HFFc6 (cell line): ENCODE results near the gene SPATA2. TPM values are rescaled to one million over a fixed set of nuclear protein-coding genes. Genes with fewer than 3 reads are reported as not detected.

ENCODE experiments used
- DNase-seq: peaks from one replicate; pipeline ENCODE4 v3.0.0-alpha.2; 2018
- H3K27ac Mint-ChIP-seq: 2 replicates; pipeline ENCODE4 v1.8.0; 2020; ENCODE audit warnings: mild to moderate bottlenecking, mixed read lengths
- H3K27me3 Mint-ChIP-seq: 2 replicates; pipeline ENCODE4 v1.8.0; 2021; ENCODE audit warnings: mild to moderate bottlenecking, moderate library complexity, mixed read lengths; ENCODE audit not compliant: insufficient read depth
- H3K36me3 Mint-ChIP-seq: 2 replicates; pipeline ENCODE4 v1.8.0; 2021; ENCODE audit warnings: low read depth, mixed read lengths
- H3K4me1 Mint-ChIP-seq: 2 replicates; pipeline ENCODE4 v1.8.0; 2020; ENCODE audit warnings: low read depth, mixed read lengths
- H3K4me3 Mint-ChIP-seq: 2 replicates; pipeline ENCODE4 v1.8.0; 2020; ENCODE audit warnings: mild to moderate bottlenecking, moderate library complexity, mixed read lengths
- H3K9me3 Mint-ChIP-seq: 2 replicates; pipeline ENCODE4 v1.8.0; 2020; ENCODE audit warnings: mild to moderate bottlenecking, mixed read lengths
- total RNA-seq, 6 experiments: library from RNA; stranded (reverse); fragmentation: NEBNext Ultra II Directional; extraction: Animal tissue kit (Norgen Biotek cat#: 25700); gene quantifications; 2 replicates in 1 of 6; 3 replicates in 5 of 6; pipeline ENCODE4 v1.2.3, GENCODE V29; 2021
- TF ChIP-seq, protein P1 (sequence below): fragments of 200-600 bp; sonication (generic); IDR thresholded peaks from 2 replicates; pipeline ENCODE4 v1.5.0; 2021; ENCODE audit warnings: antibody characterized with exemption, mild to moderate bottlenecking

Gene SPATA2
- total RNA-seq, 6 experiments from 2014 or later = 6.9 to 8.0 (median 7.2) TPM

DNA sequence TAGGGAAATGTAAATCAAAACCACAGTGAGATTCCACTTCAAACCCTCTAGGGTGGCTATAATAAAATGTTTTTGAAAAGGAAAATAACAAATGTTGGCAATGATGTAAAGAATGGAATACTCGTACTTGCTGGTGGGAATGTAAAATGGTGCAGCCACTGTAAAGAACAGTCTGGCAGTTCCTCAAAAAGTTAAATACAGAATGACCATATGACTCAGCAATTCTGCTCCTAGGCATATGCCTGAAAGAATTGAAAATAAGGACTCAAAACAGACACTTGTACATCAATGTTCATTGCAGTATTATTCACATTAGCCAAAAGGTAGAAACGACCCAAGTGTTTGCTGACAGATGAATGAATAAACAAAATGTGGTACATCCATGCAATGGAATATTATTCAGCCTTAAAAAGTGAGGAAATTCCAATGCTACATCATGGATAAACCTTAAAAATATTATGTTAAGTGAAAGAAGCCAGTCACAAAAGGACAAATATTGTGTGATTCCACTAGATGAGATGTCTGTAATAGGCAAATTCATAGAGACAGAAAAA, 10.6 kb upstream of the SPATA2 start:
- no peaks in the 10 kb centered on the region; the same call in 1 of the 2 replicates for H3K36me3 Mint-ChIP-seq
- no peak overlapping the region for H3K4me3 Mint-ChIP-seq
- peaks cover 22% of the 10 kb centered on the region for H3K4me1 Mint-ChIP-seq
- H3K27ac Mint-ChIP-seq = no peak overlapping the region
- TF ChIP-seq, protein P1, sequence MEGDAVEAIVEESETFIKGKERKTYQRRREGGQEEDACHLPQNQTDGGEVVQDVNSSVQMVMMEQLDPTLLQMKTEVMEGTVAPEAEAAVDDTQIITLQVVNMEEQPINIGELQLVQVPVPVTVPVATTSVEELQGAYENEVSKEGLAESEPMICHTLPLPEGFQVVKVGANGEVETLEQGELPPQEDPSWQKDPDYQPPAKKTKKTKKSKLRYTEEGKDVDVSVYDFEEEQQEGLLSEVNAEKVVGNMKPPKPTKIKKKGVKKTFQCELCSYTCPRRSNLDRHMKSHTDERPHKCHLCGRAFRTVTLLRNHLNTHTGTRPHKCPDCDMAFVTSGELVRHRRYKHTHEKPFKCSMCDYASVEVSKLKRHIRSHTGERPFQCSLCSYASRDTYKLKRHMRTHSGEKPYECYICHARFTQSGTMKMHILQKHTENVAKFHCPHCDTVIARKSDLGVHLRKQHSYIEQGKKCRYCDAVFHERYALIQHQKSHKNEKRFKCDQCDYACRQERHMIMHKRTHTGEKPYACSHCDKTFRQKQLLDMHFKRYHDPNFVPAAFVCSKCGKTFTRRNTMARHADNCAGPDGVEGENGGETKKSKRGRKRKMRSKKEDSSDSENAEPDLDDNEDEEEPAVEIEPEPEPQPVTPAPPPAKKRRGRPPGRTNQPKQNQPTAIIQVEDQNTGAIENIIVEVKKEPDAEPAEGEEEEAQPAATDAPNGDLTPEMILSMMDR = no peak
- peaks cover 5% of the 10 kb centered on the region for H3K27me3 Mint-ChIP-seq
- DNase-seq = no peak
- no peaks in the 10 kb centered on the region for H3K9me3 Mint-ChIP-seq

DNA sequence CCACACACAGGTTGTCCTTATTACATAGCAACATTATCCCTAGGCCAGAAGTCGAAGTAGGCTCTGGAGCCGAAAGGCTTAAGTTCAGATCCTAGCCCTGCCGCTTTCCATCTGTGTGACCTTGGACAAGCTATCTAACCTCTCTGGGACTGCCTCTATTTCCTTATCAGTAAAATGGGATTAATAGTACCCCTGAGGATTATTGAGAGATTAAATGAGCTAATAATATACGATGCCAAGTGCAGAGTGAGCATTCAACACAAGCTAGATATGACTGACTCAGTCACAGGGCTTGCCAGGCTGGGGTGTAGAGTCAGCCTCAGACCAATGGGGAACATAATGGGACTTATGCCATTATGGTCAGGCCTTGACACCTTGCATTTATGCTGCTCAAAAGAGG, 8.9 kb upstream of the SPATA2 start:
- Mint-ChIP-seq H3K36me3 (no peaks in the 10 kb centered on the region; the same call in 1 of the 2 replicates), H3K9me3 (no peaks in the 10 kb centered on the region), H3K27ac (no peak overlapping the region), H3K27me3 (peaks cover 5% of the 10 kb centered on the region), H3K4me1 (peaks cover 22% of the 10 kb centered on the region), H3K4me3 (no peak overlapping the region)
- no peak for DNase-seq
- TF ChIP-seq, protein P1 = no peak

DNA sequence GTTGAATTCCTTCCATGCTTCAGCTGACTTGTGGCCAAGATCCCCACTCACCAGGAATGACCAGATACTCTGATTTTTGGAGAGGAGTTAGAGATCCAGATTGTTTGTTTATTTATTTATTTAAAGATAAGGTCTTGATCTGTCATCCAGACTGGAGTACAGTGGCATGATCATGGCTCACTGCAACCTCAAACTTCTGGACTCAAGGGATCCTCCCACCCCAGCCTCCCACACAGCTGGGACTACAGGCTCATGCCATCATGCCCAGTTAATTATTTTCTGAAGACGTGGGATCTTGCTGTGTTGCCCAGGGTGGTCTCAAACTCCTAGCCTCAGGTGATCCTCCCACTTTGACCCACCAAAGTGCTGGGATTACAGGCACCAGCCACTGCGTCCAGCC, 4.1 kb upstream of the SPATA2 start:
- Mint-ChIP-seq H3K4me1 (peaks cover 16% of the 10 kb centered on the region), H3K27ac (no peak overlapping the region), H3K27me3 (peaks cover 8% of the 10 kb centered on the region), H3K4me3 (no peak overlapping the region), H3K9me3 (no peaks in the 10 kb centered on the region), H3K36me3 (no peaks in the 10 kb centered on the region)
- TF ChIP-seq, protein P1 = no peak
- no peak for DNase-seq

DNA sequence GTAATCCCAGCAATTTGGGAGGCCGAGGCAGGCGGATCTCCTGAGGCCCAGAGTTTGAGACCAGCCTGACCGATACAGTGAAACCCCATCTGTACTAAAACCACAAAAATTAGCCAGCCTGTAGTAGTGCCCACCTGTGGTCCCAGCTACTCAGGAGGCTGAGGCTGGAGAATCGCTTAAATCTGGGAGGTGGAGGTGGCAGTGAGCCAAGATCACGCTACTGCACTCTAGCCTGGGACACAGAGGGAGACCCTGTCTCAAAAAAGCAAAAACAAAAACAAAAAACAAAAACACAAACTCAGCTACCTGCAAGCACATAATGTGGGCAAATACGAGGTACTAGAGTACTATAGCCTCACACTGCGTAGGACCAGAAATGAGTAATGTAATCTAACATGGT, 3.7 kb upstream of the SPATA2 start:
- Mint-ChIP-seq H3K27ac (no peak overlapping the region), H3K4me1 (peaks cover 21% of the 10 kb centered on the region), H3K36me3 (no peaks in the 10 kb centered on the region), H3K9me3 (no peaks in the 10 kb centered on the region), H3K27me3 (peaks cover 8% of the 10 kb centered on the region), H3K4me3 (no peak overlapping the region)
- no peak for DNase-seq
- TF ChIP-seq, protein P1 = no peak

DNA sequence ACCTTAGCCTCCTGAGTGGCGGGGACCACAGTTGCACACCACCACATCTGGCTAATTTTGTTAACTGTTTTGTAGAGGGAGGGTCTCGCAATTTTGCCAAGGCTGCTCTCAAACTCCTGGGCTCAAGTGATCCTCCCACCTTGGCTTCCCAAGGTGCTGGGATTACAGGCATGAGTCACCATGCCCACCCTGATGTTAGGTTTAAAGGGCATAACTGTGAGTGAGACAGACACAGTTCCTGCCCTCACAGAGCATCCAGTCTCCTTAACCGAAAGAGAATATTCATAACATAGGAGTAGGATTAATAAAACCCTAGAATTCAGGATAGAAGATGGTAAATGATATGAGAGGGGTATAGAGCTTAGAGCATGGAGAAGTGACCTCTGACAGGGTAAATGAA, 3.1 kb upstream of the SPATA2 start:
- TF ChIP-seq, protein P1 = no peak
- Mint-ChIP-seq H3K4me3 (no peak overlapping the region), H3K9me3 (no peaks in the 10 kb centered on the region), H3K36me3 (no peaks in the 10 kb centered on the region), H3K4me1 (peaks cover 26% of the 10 kb centered on the region), H3K27me3 (peaks cover 8% of the 10 kb centered on the region), H3K27ac (no peak overlapping the region)
- no peak for DNase-seq
